Uterus (tissue), 2 donors: ENCODE measurements around the gene LPP.

Experiments used
- CTCF ChIP-seq, 4 experiments: fragments of 200-600 bp in 2 of 4; fragments of 450-650 bp in 2 of 4; sonication (generic) in 2 of 4; IDR thresholded peaks; one replicate each; pipeline ENCODE4 v1.5.1; 2016 to 2019; ENCODE audit warnings: antibody characterized with exemption in 4 of 4, mild to moderate bottlenecking in 2 of 4, moderate library complexity in 1 of 4
- POLR2A ChIP-seq, 2 donors: fragments of 450-650 bp; IDR thresholded peaks; one replicate each; pipeline ENCODE4 v1.6.1; 2016; ENCODE audit warnings: antibody characterized with exemption in 2 of 2, mild to moderate bottlenecking in 1 of 2, moderate library complexity in 1 of 2

- TF ChIP-seq CTCF (IDR thresholded peaks at IDR 0.05): no peak
- TF ChIP-seq POLR2A (IDR thresholded peaks at IDR 0.05): no peak
These were observed 642.2 kb downstream of the LPP start for GRCh38 chr3:188796122-188796631.
